IMR-90 (cell line): Measurements from ENCODE around the gene SP2. TPM values are rescaled to one million over a fixed set of nuclear protein-coding genes. Genes with fewer than 3 reads are reported as not detected.

Source experiments
- ATAC-seq: fragments of 200-7000 bp; cut with Tn5 transposase; 2 replicates; pipeline ENCODE4 v1.9.1; 2020; ENCODE audit warnings: low read depth, mild to moderate bottlenecking, moderate library complexity
- BruUV-seq: library from RNA; stranded (reverse); fragments of 400-500 nt; replicated peaks from 2 replicates; lab custom pipeline; 2021; lab: Mats Ljungman, UMichigan
- CTCF ChIA-PET: fragments of 300-600 bp; formaldehyde crosslinking; extraction: SDS; loops from one replicate; lab custom pipeline; 2021; ENCODE audit warnings: antibody characterized with exemption; lab: Yijun Ruan, JAX
- POLR2A ChIA-PET: fragments of 300-600 bp; sonication (Branson Sonifier 250); formaldehyde crosslinking; loops from one replicate; lab custom pipeline; 2022; ENCODE audit warnings: antibody characterized with exemption; ENCODE audit not compliant: unreplicated experiment; lab: Charles Lee
- DNase-seq: peaks from one replicate; pipeline ENCODE4 v3.0.0; 2013
- H2AFZ ChIP-seq: replicated peaks from 2 replicates; pipeline ENCODE3; 2013; ENCODE audit warnings: low read length, mild to moderate bottlenecking; ENCODE audit not compliant: poor library complexity
- H2AK5ac ChIP-seq: 2 replicates; pipeline ENCODE4 v1.6.1; 2013; ENCODE audit warnings: low read depth, low read length, inconsistent platforms
- H2AK9ac ChIP-seq: replicated peaks from 2 replicates; pipeline ENCODE3; 2013; ENCODE audit warnings: mild to moderate bottlenecking, low read depth, low read length, moderate library complexity; ENCODE audit not compliant: poor library complexity
- H2BK120ac ChIP-seq: 2 replicates; pipeline ENCODE4 v1.6.1; 2013; ENCODE audit warnings: low read depth, low read length, inconsistent platforms
- H2BK15ac ChIP-seq: 3 replicates; pipeline ENCODE4 v1.6.1; 2013; ENCODE audit warnings: low read depth, low read length, inconsistent platforms
- H2BK20ac ChIP-seq: 2 replicates; pipeline ENCODE4 v1.6.1; 2013; ENCODE audit warnings: low read depth, mild to moderate bottlenecking, inconsistent platforms, low read length, moderate library complexity
- H2BK5ac ChIP-seq: 2 replicates; pipeline ENCODE4 v1.6.1; 2013; ENCODE audit warnings: mild to moderate bottlenecking, low read depth, low read length, inconsistent platforms; ENCODE audit not compliant: poor library complexity, severe bottlenecking
- H3K14ac ChIP-seq: replicated peaks from 2 replicates; pipeline ENCODE4 v1.6.1; 2013; ENCODE audit warnings: low read depth, low read length, inconsistent platforms
- H3K18ac ChIP-seq: 2 replicates; pipeline ENCODE4 v1.6.1; 2013; ENCODE audit warnings: low read depth, low read length, control low read depth
- H3K23ac ChIP-seq: 2 replicates; pipeline ENCODE4 v1.6.1; 2013; ENCODE audit warnings: low read depth, low read length, inconsistent platforms
- H3K27ac ChIP-seq: 2 replicates; pipeline ENCODE4 v1.5.1; 2013; ENCODE audit warnings: mild to moderate bottlenecking, control low read depth, low read length; ENCODE audit not compliant: insufficient read depth
- H3K27me3 ChIP-seq: 2 replicates; pipeline ENCODE4 v1.6.1; 2013; ENCODE audit warnings: low read length; ENCODE audit not compliant: control insufficient read depth, insufficient read depth
- H3K36me3 ChIP-seq: 2 replicates; pipeline ENCODE4 v1.6.1; 2013; ENCODE audit warnings: low read length, mixed read lengths; ENCODE audit not compliant: control insufficient read depth, insufficient read depth
- H3K4ac ChIP-seq: 2 replicates; pipeline ENCODE4 v1.6.1; 2013; ENCODE audit warnings: low read depth, low read length, inconsistent platforms
- H3K4me1 ChIP-seq: 2 replicates; pipeline ENCODE4 v1.6.1; 2013; ENCODE audit warnings: low read length, mixed read lengths; ENCODE audit not compliant: control insufficient read depth, insufficient read depth
- H3K4me2 ChIP-seq: 2 replicates; pipeline ENCODE4 v1.6.1; 2013; ENCODE audit warnings: low read depth, mild to moderate bottlenecking, control low read depth, low read length, moderate library complexity
- H3K4me3 ChIP-seq: 2 replicates; pipeline ENCODE4 v1.5.1; 2013; ENCODE audit warnings: low read depth, mild to moderate bottlenecking, control low read depth, low read length, moderate library complexity; ENCODE audit not compliant: insufficient read depth
- H3K56ac ChIP-seq: 2 replicates; pipeline ENCODE4 v1.6.1; 2013; ENCODE audit warnings: low read length, inconsistent platforms; ENCODE audit not compliant: insufficient read depth; ENCODE audit errors: extremely low read depth
- H3K79me1 ChIP-seq, 2 experiments: 2 replicates each; pipeline ENCODE4 v1.6.1; 2013; ENCODE audit warnings: low read length in 2 of 2, inconsistent platforms in 1 of 2, low read depth in 1 of 2
- H3K9ac ChIP-seq: 2 replicates; pipeline ENCODE4 v1.6.1; 2013; ENCODE audit warnings: low read depth, low read length, control low read depth
- H3K9me1 ChIP-seq: 2 replicates; pipeline ENCODE4 v1.6.1; 2013; ENCODE audit warnings: low read length, inconsistent platforms; ENCODE audit not compliant: insufficient read depth
- H3K9me3 ChIP-seq: 2 replicates; pipeline ENCODE4 v1.6.1; 2013; ENCODE audit warnings: low read length; ENCODE audit not compliant: control insufficient read depth, insufficient read depth
- H4K20me1 ChIP-seq: 2 replicates; pipeline ENCODE4 v1.6.1; 2013; ENCODE audit warnings: low read length, inconsistent platforms; ENCODE audit not compliant: insufficient read depth
- H4K5ac ChIP-seq: 2 replicates; pipeline ENCODE4 v1.6.1; 2013; ENCODE audit warnings: mild to moderate bottlenecking, low read depth, low read length, control low read depth
- H4K8ac ChIP-seq, 2 experiments: 2 replicates each; pipeline ENCODE4 v1.6.1; 2013; ENCODE audit warnings: low read depth in 2 of 2, low read length in 2 of 2, control low read depth in 1 of 2, inconsistent platforms in 1 of 2
- H4K91ac ChIP-seq: 2 replicates; pipeline ENCODE4 v1.6.1; 2013; ENCODE audit warnings: low read depth, low read length, inconsistent platforms; ENCODE audit not compliant: insufficient read depth
- CEBPB ChIP-seq: IDR thresholded peaks from 2 replicates; pipeline ENCODE4 v1.6.1; 2012; ENCODE audit warnings: low read depth, low read length, improper control_type of control experiment
- MAFK ChIP-seq: IDR thresholded peaks from 2 replicates; pipeline ENCODE4 v1.6.1; 2012; ENCODE audit warnings: low read depth, low read length, improper control_type of control experiment
- MAZ ChIP-seq: IDR thresholded peaks from 2 replicates; pipeline ENCODE4 v1.6.1; 2012; ENCODE audit warnings: low read depth, mild to moderate bottlenecking, low read length, improper control_type of control experiment, moderate library complexity, borderline replicate concordance
- MXI1 ChIP-seq: IDR thresholded peaks from 2 replicates; pipeline ENCODE4 v1.6.1; 2012; ENCODE audit warnings: low read depth, mild to moderate bottlenecking, low read length, moderate library complexity, borderline replicate concordance
- NFE2L2 ChIP-seq: fragments of 150-350 bp; IDR thresholded peaks from 2 replicates; pipeline ENCODE4 v1.6.1; 2016; ENCODE audit warnings: low read depth, mild to moderate bottlenecking, low read length
- POLR2A ChIP-seq: IDR thresholded peaks from 2 replicates; pipeline ENCODE4 v1.6.1; 2012; ENCODE audit warnings: mild to moderate bottlenecking, low read depth, low read length
- RFX5 ChIP-seq: IDR thresholded peaks from 2 replicates; pipeline ENCODE4 v1.8.0; 2012; ENCODE audit warnings: low read depth, mild to moderate bottlenecking, low read length, moderate library complexity
- SMC3 ChIP-seq: fragments of 150-350 bp; IDR thresholded peaks from 2 replicates; pipeline ENCODE4 v1.6.1; 2016; ENCODE audit warnings: low read depth, mild to moderate bottlenecking, antibody characterized with exemption, low read length, moderate library complexity
- WGBS, 2 experiments: methylation state at CpG; one replicate each; pipeline versions ENCODE4 v1.1.5 to v1.1.7; 2013; ENCODE audit warnings: missing lambda C conversion rate in 2 of 2; ENCODE audit not compliant: insufficient read length in 1 of 2; ENCODE audit errors: extremely low coverage in 2 of 2; 5-methylcytosine and 5-hydroxymethylcytosine counted together
- dilution Hi-C: fragments of 300-500 bp; cut with HindIII; formaldehyde crosslinking; loops from one replicate; pipeline ENCODE4 v1.14.3; 2018; ENCODE audit warnings: low sequenced_read_pairs; ENCODE audit not compliant: unreplicated experiment
- in situ Hi-C: fragments of 300-500 bp; cut with MboI; formaldehyde crosslinking; loops from 3 replicates; pipeline ENCODE4 v1.14.3; 2019; ENCODE audit warnings: low sequenced_read_pairs, inconsistent platforms, mixed read lengths
- intact Hi-C: fragments of 100-400 bp; cut with micrococcal nuclease; formaldehyde crosslinking; loops from 2 replicates; pipeline ENCODE4 v1.10.0; 2022
- polyA plus RNA-seq, 3 experiments: library from polyadenylated mRNA; depleted of rRNA; stranded (reverse); fragments of >200 nt; gene quantifications; 2 replicates each; pipeline ENCODE4 v1.2.3, GENCODE V29; 2012; ENCODE audit warnings: low replicate concordance in 1 of 3
- total RNA-seq: library from RNA; depleted of rRNA; stranded (reverse); fragments of >200 nt; gene quantifications from 2 replicates; pipeline ENCODE4 v1.2.3, GENCODE V29; 2012
- TF ChIP-seq, protein P1 (sequence below): conservative IDR thresholded peaks from 2 replicates; pipeline ENCODE4 v1.5.1; 2012; ENCODE audit warnings: mild to moderate bottlenecking, low read depth, low read length, improper control_type of control experiment
- TF ChIP-seq, protein P2 (sequence below): fragments of 150-350 bp; IDR thresholded peaks from 2 replicates; pipeline ENCODE4 v1.6.1; 2017; ENCODE audit warnings: mild to moderate bottlenecking, antibody characterized with exemption, low read length, low read depth

The SP2 gene
- total and polyA plus RNA-seq, 2 of the 4 experiments (the other 2 are of a cell fraction), result 0.72 to 13.8 TPM

DNA sequence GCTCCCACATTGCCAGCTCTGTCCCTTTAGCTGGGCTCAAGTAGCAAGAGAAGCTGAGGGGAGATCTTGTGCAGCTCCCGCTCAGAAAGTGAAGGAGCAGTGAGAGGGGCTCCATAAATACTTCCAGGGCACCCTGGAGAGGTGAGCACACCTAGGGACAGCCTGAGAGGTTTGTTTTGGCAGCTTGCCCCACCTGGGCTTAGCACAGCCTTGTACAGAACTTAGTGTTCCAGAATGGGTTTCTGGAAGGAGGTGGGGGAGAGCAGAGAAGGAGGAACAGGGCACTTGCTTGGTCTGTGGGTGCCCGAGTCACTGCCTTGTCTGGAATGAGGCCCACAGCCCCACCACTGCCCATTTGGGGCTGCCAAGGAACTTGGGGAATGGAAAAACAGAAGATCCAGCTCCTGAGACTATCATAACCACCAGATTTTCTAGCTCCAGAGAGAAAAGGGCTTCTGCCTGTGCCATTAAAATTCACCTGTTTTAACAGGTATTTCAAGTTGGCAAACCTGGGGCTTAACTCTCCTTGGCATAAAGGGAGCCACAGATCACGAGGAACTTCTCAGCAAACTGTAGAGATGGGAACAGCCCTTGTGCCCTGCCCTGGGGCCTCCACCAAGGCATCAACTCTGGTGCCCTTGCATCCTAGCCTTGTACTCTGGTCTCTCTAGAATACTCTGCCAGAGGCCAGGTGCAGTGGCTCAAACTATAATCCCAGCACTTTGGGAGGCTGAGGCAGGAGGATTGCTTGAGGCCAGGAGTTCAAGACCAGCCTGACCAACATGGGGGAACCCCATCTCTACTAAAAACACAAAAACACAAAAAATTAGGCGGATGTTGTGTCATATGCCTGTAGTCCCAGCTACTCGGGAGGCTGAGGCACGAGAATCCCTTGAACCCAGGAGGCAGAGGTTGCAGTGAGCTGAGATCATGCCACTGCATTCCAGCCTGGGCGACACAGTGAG, 59.7 kb downstream of the SP2 start:
- POLR2A ChIA-PET, result no interaction called here
- DNase-seq, result no peak
- BruUV-seq, result no TSS peak

More for the DNA sequence above, 59.7 kb downstream of the SP2 start:
- no peak overlapping the region for H2AFZ ChIP-seq
- no peak overlapping the region for H3K9ac ChIP-seq
- H2BK20ac ChIP-seq, result no peak overlapping the region
- no peak overlapping the region for H3K23ac ChIP-seq
- intact Hi-C loops (no loop called here), in situ Hi-C loops (no loop called here), dilution Hi-C loops (no loop called here)
- no peak overlapping the region for H3K4me3 ChIP-seq
- H2AK5ac ChIP-seq, result no peak overlapping the region
- H2BK15ac ChIP-seq, result no peak overlapping the region
- WGBS, 2 experiments, result 96% methylated on average over 4 of the region's 7 CpGs; no CpG with 5 or more reads in 1 of the 2 experiments
- CTCF ChIA-PET, result interaction anchor here (0.7 to 1.8 kb wide), 3 partner anchors 9 to 20 kb away, joined by 3 to 8 read pairs (median 4); no protein-coding TSS in a partner anchor
- H2AK9ac ChIP-seq, result no peak overlapping the region
- no peaks in the 10 kb centered on the region for H3K36me3 ChIP-seq
- no peak for ATAC-seq
- no peaks in the 10 kb centered on the region for H3K9me1 ChIP-seq
- H3K56ac ChIP-seq, result no peak overlapping the region
- no peak overlapping the region for H4K8ac ChIP-seq
- H4K91ac ChIP-seq, result no peak overlapping the region
- H3K4me1 ChIP-seq, result peaks cover 5% of the 10 kb centered on the region; the same call in 1 of the 2 replicates
- no peaks in the 10 kb centered on the region for H3K9me3 ChIP-seq
- no peak overlapping the region for H3K4ac ChIP-seq
- no peak overlapping the region for H3K4me2 ChIP-seq
- H4K20me1 ChIP-seq, result no peaks in the 10 kb centered on the region
- H3K27me3 ChIP-seq, result peaks cover 8% of the 10 kb centered on the region
- TF ChIP-seq MAFK (no peak), MAZ (no peak), CEBPB (no peak), NFE2L2 (no peak), POLR2A (no peak), RFX5 (no peak), SMC3 (no peak), MXI1 (no peak)
- TF ChIP-seq, protein P1, sequence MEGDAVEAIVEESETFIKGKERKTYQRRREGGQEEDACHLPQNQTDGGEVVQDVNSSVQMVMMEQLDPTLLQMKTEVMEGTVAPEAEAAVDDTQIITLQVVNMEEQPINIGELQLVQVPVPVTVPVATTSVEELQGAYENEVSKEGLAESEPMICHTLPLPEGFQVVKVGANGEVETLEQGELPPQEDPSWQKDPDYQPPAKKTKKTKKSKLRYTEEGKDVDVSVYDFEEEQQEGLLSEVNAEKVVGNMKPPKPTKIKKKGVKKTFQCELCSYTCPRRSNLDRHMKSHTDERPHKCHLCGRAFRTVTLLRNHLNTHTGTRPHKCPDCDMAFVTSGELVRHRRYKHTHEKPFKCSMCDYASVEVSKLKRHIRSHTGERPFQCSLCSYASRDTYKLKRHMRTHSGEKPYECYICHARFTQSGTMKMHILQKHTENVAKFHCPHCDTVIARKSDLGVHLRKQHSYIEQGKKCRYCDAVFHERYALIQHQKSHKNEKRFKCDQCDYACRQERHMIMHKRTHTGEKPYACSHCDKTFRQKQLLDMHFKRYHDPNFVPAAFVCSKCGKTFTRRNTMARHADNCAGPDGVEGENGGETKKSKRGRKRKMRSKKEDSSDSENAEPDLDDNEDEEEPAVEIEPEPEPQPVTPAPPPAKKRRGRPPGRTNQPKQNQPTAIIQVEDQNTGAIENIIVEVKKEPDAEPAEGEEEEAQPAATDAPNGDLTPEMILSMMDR, result no peak
- TF ChIP-seq, protein P2, sequence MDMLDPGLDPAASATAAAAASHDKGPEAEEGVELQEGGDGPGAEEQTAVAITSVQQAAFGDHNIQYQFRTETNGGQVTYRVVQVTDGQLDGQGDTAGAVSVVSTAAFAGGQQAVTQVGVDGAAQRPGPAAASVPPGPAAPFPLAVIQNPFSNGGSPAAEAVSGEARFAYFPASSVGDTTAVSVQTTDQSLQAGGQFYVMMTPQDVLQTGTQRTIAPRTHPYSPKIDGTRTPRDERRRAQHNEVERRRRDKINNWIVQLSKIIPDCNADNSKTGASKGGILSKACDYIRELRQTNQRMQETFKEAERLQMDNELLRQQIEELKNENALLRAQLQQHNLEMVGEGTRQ, result no peak
- no peak overlapping the region for H3K18ac ChIP-seq
- H3K79me1 ChIP-seq, result no peaks in the 10 kb centered on the region
- H3K27ac ChIP-seq, result no peak overlapping the region
- H4K5ac ChIP-seq, result no peak overlapping the region
- H2BK120ac ChIP-seq, result no peak overlapping the region
- no peak overlapping the region for H2BK5ac ChIP-seq
- no peak overlapping the region for H3K14ac ChIP-seq
